Spleen (tissue), 11 donors: Measurements from ENCODE around the gene S100A6. TPM values are rescaled to one million over a fixed set of nuclear protein-coding genes. Genes with fewer than 3 reads are reported as not detected.

ENCODE experiments used
- DNase-seq: peaks from one replicate; pipeline ENCODE4 v3.0.0-alpha.2; 2020
- H3K27ac ChIP-seq, 8 donors: fragments of 200-600 bp; sonication (generic) in 7 of 8; 1 replicate in 4 of 8; 2 replicates in 4 of 8; pipeline versions ENCODE4 v1.5.0 to v1.8.0; 2016 to 2021; ENCODE audit warnings: inconsistent platforms in 4 of 8, mild to moderate bottlenecking in 4 of 8, moderate library complexity in 1 of 8
- H3K27me3 ChIP-seq, 7 donors: fragments of 200-600 bp; sonication (generic) in 6 of 7; replicated peaks in 1 of 7; 1 replicate in 4 of 7; 2 replicates in 3 of 7; pipeline versions ENCODE4 v1.5.0 to v1.8.0; 2016 to 2021; ENCODE audit warnings: inconsistent platforms in 3 of 7, mild to moderate bottlenecking in 1 of 7
- H3K36me3 ChIP-seq, 6 donors: fragments of 200-600 bp; sonication (generic) in 5 of 6; 1 replicate in 4 of 6; 2 replicates in 2 of 6; pipeline versions ENCODE4 v1.5.0 to v1.8.0; 2016 to 2021; ENCODE audit warnings: inconsistent platforms in 2 of 6
- H3K4me1 ChIP-seq, 6 donors: fragments of 200-600 bp; sonication (generic) in 5 of 6; 1 replicate in 3 of 6; 2 replicates in 3 of 6; pipeline versions ENCODE4 v1.5.0 to v1.8.0; 2016 to 2021; ENCODE audit warnings: inconsistent platforms in 3 of 6
- H3K4me3 ChIP-seq, 8 donors: fragments of 200-600 bp; sonication (generic) in 7 of 8; 1 replicate in 4 of 8; 2 replicates in 4 of 8; pipeline versions ENCODE4 v1.5.0 to v1.8.0; 2016 to 2021; ENCODE audit warnings: inconsistent platforms in 4 of 8, mild to moderate bottlenecking in 4 of 8, moderate library complexity in 2 of 8
- H3K9me3 ChIP-seq, 8 donors: fragments of 200-600 bp; sonication (generic) in 7 of 8; 1 replicate in 4 of 8; 2 replicates in 4 of 8; pipeline versions ENCODE4 v1.5.0 to v1.8.0; 2016 to 2021; ENCODE audit warnings: inconsistent platforms in 4 of 8
- CTCF ChIP-seq, 11 experiments: fragments of 200-600 bp in 7 of 11; fragments of 450-650 bp in 4 of 11; sonication (generic) in 4 of 11; IDR thresholded peaks in 8 of 11; conservative IDR thresholded peaks in 3 of 11; 1 replicate in 7 of 11; 2 replicates in 4 of 11; pipeline versions ENCODE4 v1.4.0 to v1.8.0; 2016 to 2021; ENCODE audit warnings: antibody characterized with exemption in 11 of 11, inconsistent platforms in 4 of 11, mild to moderate bottlenecking in 1 of 11
- POLR2A ChIP-seq, 3 donors: fragments of 450-650 bp; IDR thresholded peaks; one replicate each; pipeline ENCODE4 v1.5.1; 2017; ENCODE audit warnings: antibody characterized with exemption in 3 of 3, mild to moderate bottlenecking in 1 of 3
- POLR2AphosphoS5 ChIP-seq, 3 donors: sonication (generic); formaldehyde crosslinking; IDR thresholded peaks; one replicate each; pipeline ENCODE4 v1.5.1; 2017; ENCODE audit warnings: antibody characterized with exemption in 3 of 3
- WGBS, 5 donors: extraction: QIAGEN DNeasy Blood & Tissue Kit in 3 of 5; methylation state at CpG; one replicate each; pipeline versions ENCODE4 v1.1.5 to v1.1.7; 2013 to 2018; 5-methylcytosine and 5-hydroxymethylcytosine counted together
- intact Hi-C: fragments of 100-400 bp; cut with DNase I; formaldehyde crosslinking; loops from one replicate; pipeline ENCODE4 v1.15.0; 2023; ENCODE audit warnings: low total_unique reads
- polyA plus RNA-seq, 3 donors: library from polyadenylated mRNA; stranded (reverse); fragments of 200-250 nt; gene quantifications; one replicate each; pipeline ENCODE4 v1.2.1, GENCODE V29; 2013
- total RNA-seq, 7 donors: library from RNA; depleted of rRNA in 3 of 7; stranded (reverse); fragments of >200 nt in 3 of 7; fragmentation: NEBNext Ultra II Directional in 4 of 7; extraction: Animal tissue kit (Norgen Biotek cat#: 25700) in 4 of 7; gene quantifications; one replicate each; pipeline versions ENCODE4 v1.1.0 to v1.2.1, GENCODE V29; 2016 to 2021
- donor health status: healthy with polysubstance abuse.
- donor health status: DM: no; HTN: no; CAD: no; lungs with moderate emphysema.
- donor health status: DM: no; HTN: no; CAD: no.
- donor health status: Bipolar disorder and iron deficiency.
- donor health status: healthy.
- donor health status: DM: no; HTN: no; CAD: no.
- donor health status: DM: yes; HTN: yes; CAD: no.

Gene S100A6
- total and polyA plus RNA-seq, 10 donors = 121 to 779 (median 226) TPM

DNA sequence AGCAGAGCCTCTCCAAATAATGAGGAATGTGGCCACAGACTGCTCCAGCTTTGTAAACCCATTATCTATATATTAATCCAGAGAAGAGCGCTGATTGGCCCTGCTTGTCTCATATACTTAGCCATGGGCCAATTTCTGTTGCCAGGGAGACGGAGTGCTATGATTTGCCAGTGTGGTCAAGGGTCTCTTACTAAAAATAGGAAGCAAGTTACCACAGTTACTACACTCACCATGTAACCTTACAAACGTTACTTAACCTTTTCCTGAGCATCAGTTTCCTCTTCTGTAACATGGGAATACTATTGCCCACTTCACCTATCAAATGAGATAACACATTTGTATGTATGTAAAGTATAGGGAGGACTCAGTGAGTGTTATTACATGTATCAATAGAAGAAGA lies 37.6 kb upstream of the S100A6 start:
- peak overlapping the region in 7 of 8 donors; percentile 39 to 71 (median 57) for H3K27ac ChIP-seq
- intact Hi-C loops = loop anchor here (5.0 kb wide), 1 partner anchor 44 kb away; the partner anchor contains the start of gene S100A14
- WGBS, 5 donors = 39 to 65% (median 56%) methylated on average over 3 of the region's 3 CpGs
- no peak for TF ChIP-seq CTCF (IDR thresholded peaks at IDR 0.05 in 8 of 11, conservative IDR thresholded peaks at IDR 0.05 in 3 of 11)
- TF ChIP-seq POLR2A (IDR thresholded peaks at IDR 0.05) = no peak
- TF ChIP-seq POLR2AphosphoS5 (IDR thresholded peaks at IDR 0.05) = no peak
- H3K9me3 ChIP-seq = no peaks in the 10 kb centered on the region
- DNase-seq = no peak
- no peak overlapping the region for H3K4me3 ChIP-seq
- H3K36me3 ChIP-seq = no peaks in the 10 kb centered on the region
- peaks cover 13 to 48% (median 25%) of the 10 kb centered on the region in 6 donors for H3K4me1 ChIP-seq
- peaks cover 0 to 18% (median 0%) of the 10 kb centered on the region in 7 donors for H3K27me3 ChIP-seq

DNA sequence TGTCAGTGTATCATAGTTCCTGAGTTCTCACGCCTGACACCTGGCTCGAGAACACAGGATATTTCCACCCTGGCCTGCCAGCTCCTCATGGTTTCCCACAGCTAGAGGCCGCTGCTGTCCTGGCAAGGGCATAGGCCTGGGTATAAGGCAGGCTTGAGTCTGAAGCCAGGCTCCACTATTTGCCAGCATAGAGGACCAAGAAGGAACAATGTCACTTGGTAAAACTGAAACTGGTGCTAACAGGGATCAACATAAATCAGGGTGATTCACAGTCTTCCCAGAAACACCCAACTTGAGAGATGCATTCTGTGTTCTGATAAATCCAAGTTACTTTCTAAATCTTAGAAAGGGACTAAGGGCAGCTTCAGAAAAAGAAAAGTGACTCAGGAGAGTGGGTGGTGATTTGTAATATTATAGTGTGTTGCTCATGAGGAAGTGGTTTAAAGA lies 36.8 kb upstream of the S100A6 start:
- 5 to 14% (median 8%) methylated on average over 3 of the region's 3 CpGs for WGBS, 5 donors
- H3K36me3 ChIP-seq = no peaks in the 10 kb centered on the region
- H3K27ac ChIP-seq = peak overlapping the region; percentile 29 to 71 (median 54)
- H3K4me1 ChIP-seq = peaks cover 18 to 54% (median 30%) of the 10 kb centered on the region in 6 donors
- peak; percentile 91 for DNase-seq
- TF ChIP-seq CTCF (IDR thresholded peaks at IDR 0.05 in 8 of 11, conservative IDR thresholded peaks at IDR 0.05 in 3 of 11) (peak; percentile 53 to 92 (median 84)), POLR2AphosphoS5 (IDR thresholded peaks at IDR 0.05) (peak in 2 of 3 donors; percentile 62 to 66), POLR2A (IDR thresholded peaks at IDR 0.05) (no peak)
- intact Hi-C loops = loop anchor here (5.0 kb wide), 1 partner anchor 45 kb away; the partner anchor contains the start of gene S100A14
- no peaks in the 10 kb centered on the region for H3K9me3 ChIP-seq
- H3K4me3 ChIP-seq = no peak overlapping the region
- peaks cover 0 to 13% (median 0%) of the 10 kb centered on the region in 7 donors for H3K27me3 ChIP-seq

- DNase-seq = no peak
- Histone ChIP-seq H3K36me3 (no peaks in the 10 kb centered on the region), H3K27me3 (peaks cover 0 to 4% (median 0%) of the 10 kb centered on the region in 7 donors), H3K4me1 (peaks cover 22 to 54% (median 37%) of the 10 kb centered on the region in 6 donors), H3K27ac (no peak overlapping the region), H3K4me3 (no peak overlapping the region), H3K9me3 (no peaks in the 10 kb centered on the region)
- TF ChIP-seq POLR2AphosphoS5 (IDR thresholded peaks at IDR 0.05) (no peak), POLR2A (IDR thresholded peaks at IDR 0.05) (no peak), CTCF (IDR thresholded peaks at IDR 0.05 in 8 of 11, conservative IDR thresholded peaks at IDR 0.05 in 3 of 11) (no peak)
- intact Hi-C loops = loop anchor here (5.0 kb wide), 1 partner anchor 46 kb away; the partner anchor contains the start of gene S100A14
- WGBS, 5 donors = 63 to 78% (median 75%) methylated on average over 7 of the region's 7 CpGs
These were observed 35.9 kb upstream of the S100A6 start for GRCh38 chr1:153571706-153572105.

DNA sequence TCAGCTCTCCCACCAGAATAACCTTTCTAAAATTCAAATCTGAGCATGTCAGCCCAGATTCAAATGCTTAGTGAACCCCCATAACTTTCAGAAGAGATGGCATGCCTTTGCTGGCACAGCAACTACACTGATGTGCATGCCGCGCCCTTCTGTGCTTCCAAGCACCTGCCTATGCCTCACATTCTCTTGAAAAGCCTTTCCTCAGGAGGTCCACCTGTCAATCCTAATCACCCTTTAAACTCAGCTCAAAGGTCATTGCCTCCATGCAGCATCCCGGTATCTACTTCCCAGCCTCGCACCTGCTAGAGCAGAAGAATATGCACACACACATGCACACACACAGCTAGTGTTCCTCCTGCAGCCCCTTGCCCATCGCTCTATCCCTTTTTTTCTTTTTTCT lies 35.1 kb upstream of the S100A6 start:
- WGBS, 5 donors = 94 to 97% (median 96%) methylated on average over 5 of the region's 5 CpGs

More for the DNA sequence above, 35.1 kb upstream of the S100A6 start:
- TF ChIP-seq POLR2AphosphoS5 (IDR thresholded peaks at IDR 0.05) = no peak
- TF ChIP-seq CTCF (IDR thresholded peaks at IDR 0.05 in 8 of 11, conservative IDR thresholded peaks at IDR 0.05 in 3 of 11) = no peak
- no peak for TF ChIP-seq POLR2A (IDR thresholded peaks at IDR 0.05)
- no peak for DNase-seq
- Histone ChIP-seq H3K27ac (no peak overlapping the region), H3K4me3 (no peak overlapping the region), H3K4me1 (peaks cover 29 to 61% (median 45%) of the 10 kb centered on the region in 6 donors), H3K27me3 (no peaks in the 10 kb centered on the region), H3K36me3 (no peaks in the 10 kb centered on the region), H3K9me3 (no peaks in the 10 kb centered on the region)
- intact Hi-C loops = loop anchor here (5.0 kb wide), 1 partner anchor 46 kb away; the partner anchor contains the start of gene S100A14
